CD4-positive, alpha-beta T cell treated with Interleukin-21 for 1 hour (primary cell): ENCODE data around the gene TMEM108.

ENCODE experiments used
- DNase-seq: peaks from one replicate; pipeline ENCODE4 v3.0.0-alpha.2; 2020

The TMEM108 gene

DNA sequence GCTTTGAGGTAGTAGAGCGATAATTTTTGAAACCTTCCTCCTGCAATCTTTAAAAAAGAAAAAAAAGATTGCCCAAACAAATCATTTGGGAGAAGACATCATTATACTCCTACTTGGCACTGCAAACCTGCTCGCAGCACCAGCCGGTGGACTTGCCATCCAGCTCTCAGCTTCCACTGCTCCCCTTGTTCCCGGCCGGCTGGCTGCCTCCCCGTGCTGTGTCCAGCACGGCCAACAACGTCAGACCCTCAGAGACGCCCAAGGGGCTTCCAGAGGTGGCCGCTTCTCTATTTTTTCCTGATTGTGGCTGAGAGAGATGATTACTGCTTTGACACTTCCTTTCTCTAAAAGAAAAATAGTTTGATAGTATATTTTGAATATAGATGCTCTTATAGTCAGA lies 358.7 kb downstream of the TMEM108 start:
- no peak for DNase-seq

DNA sequence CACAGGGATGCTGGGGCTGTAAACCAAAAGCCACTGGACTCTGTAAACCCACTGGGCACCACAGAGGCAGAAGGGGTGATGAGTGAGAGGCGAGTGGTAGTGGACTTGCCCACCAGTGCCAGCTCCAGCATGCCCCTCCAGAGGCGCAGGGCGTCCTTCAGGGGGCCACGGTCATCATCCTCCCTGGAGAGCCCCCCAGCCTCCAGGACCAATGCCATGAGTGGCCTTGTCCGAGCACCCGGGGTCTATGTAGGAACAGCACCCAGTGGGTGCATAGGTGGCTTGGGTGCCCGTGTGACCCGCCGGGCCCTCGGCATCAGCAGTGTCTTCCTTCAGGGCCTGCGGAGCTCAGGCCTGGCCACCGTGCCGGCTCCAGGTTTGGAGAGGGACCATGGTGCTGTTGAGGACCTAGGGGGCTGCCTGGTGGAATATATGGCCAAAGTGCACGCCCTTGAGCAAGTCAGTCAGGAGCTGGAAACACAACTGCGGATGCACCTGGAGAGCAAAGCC lies 361.9 kb downstream of the TMEM108 start, which contains the start of gene BFSP2:
Gene BFSP2 (plus strand): TSS at position 51 of the 510 bp plus-strand sequence. CDS start 28 bp downstream, at position 79.
- DNase-seq: no peak

DNA sequence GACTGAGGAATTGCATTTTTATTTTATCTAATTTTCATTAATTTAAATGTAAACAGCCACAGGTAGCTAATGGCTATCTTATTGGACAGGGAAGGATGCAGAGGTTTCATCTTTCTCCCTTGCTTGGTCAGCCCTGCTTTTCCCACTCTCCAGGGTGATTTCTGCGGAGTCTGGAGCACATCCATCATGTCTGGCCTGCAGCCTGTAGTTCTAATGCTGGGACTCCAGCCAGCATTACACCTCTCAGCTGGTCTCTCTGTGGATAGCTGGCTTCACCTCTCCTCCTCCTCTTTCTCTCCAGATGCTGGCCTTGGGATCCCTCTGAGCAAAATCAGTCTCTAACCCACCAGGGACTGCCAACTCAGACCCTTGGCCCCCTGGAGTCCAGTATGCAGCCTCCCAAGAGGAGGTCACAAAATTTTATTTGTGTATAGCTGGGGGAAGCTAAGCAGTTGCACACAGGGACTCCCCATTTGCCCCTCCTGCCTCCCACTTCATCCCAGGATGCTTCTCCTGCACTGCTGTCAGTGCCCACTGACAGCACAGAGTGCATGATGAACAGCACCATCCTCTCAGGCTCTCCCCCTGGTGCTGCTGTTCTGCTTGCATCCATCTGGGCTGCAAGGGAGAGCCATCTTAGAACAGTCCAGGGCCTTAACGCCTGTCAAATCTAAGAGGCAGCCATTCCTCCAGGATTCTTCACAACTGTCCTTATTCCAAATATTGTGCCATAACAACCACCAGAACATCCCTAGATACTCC lies 363.4 kb downstream of the TMEM108 start:
- DNase-seq: no peak

DNA sequence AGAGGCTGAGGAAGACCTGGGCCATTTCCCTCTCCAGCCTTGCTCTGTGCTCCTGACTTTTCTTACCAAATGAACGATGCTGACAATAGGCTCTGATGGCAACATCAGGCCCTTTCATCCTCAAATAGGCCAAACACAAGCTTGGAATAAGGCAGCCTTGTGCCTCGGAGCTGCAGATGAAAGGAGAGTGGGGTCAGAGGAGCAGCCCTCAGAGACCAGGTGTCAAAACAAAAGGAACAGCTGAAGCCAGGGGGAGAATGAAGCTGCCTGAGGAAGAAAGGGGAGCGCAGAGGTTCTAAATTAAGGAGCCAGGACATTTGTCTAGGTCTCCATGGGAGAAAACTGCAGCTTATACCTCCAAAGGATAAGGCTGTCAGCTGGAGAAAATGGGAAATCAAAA lies 366.7 kb downstream of the TMEM108 start:
- no peak for DNase-seq

DNA sequence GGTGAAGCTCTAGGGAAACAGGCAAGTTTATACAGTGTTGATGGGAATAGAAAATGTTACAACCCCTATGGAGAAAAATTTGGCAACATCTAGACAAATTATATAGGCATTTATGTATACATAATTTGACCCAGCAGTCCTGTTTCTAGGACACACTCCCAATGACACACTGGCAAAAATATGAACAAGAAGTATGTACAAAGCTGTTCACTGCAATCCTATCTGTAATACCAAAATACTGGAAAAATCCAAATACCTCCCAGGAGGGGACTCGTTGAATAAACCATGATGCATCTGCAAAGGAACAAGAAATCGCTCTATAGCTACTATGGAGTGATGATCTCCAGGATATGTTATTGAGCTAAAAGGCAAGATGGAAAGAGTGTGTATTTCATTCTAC lies 370.2 kb downstream of the TMEM108 start:
- DNase-seq: no peak

DNA sequence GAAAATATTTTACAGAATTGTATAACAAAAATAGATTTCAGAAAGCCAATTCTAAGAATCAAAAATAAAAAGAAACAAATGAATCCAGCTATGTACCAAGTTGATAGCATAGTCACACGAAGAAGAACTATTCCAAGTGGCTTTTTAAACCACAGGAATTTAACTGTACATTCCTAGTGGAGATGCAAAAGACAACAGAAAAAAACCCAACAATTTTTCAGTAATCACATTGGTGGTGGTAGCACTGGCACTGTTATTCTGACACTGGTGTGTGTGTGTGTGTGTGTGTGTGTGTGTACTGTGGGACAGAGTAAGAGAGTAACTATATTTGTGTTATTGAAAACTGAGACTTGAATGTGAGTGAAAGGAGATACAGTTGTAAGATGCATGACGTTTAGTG lies 370.8 kb downstream of the TMEM108 start:
- no peak for DNase-seq

DNA sequence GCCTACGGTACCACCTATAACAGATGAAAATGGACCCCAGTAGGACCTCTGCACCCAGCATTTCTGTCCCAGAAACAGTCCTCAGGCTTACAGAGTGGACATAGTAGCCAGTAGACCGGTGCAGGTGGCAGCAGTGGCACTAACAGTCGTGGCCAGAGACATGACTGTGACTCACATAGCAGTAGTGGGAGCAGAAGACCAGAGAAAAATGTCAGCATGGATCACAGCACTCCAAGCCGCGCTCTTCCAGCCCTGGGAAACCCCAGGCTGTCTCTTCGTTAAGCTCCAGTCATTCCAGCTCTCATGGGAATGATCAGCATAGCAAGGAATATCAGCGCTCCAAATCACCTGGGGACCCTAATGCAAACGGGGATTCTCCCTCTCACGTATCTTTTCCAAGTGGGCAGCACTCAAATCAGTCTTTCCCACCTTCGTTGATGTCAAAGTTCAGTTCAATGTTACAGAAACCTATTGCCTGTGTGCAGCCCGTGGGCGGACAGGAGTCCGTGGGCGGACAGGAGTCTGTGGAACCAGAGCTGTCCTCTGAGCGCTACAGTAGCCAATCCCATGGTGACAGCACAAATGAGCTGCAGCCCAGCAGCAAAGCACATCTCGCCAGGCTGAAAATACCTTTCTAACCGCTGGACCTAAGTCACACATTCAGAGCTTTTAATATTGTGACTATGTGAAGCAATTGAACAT lies 372.2 kb downstream of the TMEM108 start:
- no peak for DNase-seq

DNA sequence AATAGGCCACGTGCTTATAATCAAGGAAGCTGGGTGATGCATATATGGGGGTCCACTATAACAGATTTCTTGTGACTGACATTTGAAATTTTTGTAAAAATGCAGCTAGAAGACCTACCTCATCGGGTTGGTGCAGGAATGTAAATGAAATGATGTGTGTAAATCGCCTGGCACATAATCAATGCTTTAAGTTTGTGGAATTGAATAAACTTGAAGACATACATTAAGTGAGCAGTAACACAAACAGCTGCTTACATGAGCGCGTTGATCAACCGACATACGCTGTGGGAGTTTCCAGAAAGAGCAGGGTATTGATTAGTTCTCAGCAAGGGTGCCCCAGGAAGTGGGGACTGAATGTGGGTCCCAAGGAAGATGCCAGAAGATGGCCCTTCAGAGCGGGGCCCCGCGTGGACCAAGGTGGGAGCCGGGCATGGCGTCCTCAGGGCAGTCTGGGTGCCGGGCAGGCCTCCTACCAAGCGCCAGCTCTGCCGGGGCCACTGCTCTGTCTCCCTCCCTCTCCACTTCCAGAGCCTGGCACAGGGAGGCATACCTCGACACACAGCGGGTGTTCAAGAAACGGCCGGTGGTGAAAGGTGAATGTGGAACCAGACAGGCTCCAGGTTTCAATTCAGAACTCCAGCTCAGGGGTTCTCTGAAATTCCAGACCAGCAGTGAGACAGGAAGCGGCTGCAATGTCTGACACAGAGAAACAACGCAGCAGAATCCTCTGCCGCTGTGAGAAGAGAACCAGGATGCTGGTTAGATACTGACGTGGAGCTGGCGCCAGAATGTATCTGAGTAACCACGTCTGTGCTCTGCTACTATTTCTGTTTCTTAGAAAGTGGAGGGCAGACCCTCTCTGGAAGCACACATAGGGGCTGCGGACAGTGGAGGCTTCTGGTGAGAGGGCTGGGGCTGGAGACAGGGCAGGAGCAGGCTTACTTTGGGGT lies 374.3 kb downstream of the TMEM108 start:
- no peak for DNase-seq

DNA sequence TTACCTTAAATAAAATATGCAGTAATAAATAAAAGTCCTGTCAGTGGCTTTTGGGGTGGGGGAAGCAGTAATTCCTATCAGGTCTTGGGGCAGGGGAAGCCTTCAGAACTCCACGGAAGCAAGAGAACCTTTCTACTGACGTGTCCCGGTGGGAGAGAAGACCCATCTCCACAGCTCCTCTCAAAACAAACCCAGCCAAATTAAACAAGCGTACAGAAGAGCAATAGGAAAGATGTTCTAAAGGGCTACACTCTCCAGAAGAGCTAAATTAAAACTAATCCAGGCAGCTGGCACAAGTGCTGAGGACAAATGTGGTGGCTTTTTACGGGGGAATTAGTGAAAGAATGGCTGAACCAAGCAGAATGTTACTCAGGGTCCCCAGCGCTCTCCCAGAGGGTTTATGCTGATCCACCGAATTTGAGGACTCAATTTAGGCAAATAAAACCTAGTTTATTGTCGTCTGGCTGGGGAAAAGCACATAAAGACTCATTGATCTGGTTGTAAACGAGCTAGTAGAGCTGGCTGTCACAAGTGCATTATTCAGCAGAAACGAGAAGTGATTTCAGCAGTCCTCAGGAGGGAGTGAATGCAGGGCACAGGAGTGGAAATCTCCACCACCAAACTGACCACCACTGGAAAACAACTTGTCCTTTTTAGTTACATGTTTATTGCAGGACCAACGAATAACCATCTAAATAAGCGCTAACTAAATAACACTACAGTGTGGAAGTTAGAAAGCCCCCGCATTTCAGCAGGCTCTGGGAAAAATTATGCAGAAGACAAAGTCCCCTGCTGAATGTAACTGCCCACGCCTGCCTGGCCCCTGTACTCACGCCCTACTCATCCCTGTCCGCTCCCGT lies 375.2 kb downstream of the TMEM108 start:
- DNase-seq: no peak

DNA sequence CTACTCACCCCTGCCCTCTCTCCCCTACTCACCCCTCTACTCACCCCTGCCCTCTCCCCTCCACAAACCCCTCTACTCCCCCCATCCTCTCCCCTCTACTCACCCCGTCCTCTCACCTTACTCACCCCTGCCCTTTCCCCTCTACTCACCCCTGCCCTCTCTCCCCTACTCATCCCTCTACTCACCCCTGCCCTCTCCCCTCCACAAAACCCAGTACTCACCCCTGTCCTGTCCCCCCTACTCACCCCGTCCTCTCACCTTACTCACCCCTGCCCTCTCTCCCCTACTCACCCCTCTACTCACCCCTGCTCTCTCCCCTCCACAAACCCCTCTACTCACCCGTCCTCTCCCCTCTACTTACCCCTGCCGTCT lies 375.8 kb downstream of the TMEM108 start:
- no peak for DNase-seq

DNA sequence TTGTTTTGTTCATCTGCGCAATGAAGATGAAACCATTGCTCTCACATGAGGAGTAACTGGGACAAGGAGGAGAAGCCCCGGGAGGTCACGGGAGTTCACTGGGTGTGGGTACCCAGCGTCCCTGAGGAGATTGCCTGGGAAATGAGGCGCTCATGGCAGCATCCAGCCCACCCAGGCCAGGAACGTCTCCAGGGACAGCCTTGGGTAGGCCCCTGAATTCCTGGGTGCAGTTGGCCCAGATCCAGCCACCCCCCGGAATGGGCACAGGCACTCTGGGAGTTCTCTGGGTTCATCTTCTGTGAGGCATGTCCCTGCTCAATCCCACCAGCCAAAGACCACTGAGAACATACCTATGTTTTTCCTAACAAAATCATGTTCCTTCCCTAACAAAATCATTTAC lies 380.2 kb downstream of the TMEM108 start:
- no peak for DNase-seq

DNA sequence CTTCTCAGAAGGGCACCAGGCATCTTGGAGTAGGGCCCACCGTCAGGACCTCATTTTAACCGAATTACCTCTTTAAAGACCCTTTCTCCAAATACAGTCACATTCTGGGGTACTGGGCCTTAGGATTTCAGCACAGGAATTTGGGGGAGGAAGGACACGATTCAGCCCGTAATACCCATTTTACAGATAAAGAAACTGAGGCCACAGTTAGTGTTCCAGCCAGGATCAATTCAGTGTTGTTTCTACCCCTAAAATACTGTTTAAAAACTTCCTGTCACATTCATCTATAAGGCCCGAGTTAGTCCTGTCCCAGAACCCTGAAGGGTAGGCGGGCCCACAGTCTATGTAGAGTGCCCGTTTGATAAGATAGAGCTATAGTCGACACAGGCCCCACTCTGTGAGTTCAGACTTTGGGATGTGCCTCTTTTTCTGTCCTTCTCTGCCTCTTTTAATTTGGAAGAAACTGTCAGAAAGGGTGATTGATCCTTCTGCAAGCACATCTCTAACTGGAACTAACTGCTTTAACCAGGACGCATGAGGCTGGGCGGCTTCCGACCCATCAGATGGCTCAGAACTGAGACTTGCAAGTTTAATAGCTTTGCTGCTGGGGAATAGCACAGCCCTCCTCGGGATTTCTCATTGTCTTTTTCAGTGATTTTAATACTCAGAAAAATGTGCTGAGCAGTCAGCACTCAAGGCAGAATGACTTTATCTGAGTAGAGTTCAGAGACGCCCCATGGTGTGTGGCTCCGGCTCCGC lies 381.1 kb downstream of the TMEM108 start:
- DNase-seq: no peak

DNA sequence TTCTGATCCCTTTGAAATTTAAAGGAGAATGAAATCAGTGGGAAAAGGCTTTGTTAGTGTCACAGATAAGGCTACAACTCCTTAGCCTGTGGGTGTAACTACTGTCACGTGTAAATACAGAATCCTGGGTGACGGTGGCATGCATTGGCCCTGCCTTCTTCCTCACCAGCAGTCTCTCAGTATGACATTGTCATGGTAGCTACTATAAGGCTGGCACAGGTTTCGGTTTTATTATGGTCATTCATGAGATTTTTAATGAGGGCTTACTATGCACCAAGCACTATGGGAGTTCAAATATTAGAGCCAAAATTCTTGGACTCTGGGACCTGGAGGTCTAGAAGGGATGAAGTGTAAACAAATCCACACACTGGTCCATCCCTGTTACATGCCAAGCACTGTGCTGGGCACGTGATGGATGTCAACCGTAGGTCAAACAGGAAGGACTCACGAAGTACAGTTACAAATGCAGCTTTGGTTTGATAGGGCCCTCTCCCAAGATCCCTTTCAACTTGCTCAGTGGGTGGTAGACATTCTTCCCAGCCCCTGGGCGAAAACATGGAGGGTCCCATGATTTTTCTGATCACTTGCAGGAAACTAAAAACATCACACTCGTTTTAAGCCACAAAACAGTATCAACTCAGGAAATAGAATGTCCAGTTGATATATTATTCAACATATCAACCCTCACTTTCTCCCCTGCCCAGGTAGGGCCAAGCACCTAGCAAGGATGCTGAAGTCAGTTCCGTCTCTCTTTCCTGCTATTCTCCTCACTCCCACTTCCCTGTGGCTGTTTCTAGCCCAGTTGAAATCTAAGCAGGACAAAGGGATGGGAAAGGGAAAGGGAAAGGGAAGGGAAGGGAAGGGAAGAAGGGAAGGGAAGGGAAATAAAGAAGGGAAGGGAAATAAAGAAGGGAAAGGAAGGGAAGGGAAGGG lies 387.0 kb downstream of the TMEM108 start:
- DNase-seq: no peak

DNA sequence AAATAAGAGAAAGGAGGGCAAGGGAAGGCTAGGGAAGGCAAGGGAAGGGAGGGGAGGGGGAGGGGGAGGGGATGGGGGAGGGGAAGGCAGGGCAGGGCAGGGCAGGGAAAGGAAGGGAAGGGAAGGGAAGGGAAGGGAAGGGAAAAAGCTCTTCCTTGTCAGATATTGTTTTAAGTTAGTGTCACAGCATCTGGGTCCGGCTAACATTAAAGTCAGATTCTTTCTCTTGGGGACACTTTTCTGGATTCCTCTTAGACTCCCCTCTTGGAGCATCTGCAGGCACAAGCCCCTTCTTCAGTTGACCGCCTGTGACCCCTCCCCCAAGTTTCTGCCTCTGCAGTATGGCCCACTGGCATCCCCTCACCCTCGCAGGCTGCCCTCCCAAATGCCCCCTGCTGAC lies 387.7 kb downstream of the TMEM108 start:
- DNase-seq: no peak

DNA sequence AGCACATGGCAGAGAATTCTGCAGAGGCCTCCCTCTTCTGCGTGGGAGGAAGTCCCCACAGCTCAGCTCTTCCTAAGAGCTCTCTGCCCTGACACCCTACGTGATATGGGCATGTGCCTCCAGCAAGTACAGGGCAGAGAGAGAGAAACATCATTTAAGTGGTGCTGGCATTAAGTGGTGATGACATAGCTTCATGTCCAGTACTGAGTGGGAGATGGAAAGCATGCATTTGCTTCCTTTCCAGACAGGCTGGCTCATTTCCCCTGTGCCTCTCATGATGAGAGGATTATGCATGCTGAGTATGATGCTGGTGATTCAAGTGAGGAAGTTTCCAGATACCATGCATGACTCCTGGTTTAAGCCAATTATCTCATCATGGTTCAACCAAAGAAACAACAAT lies 388.5 kb downstream of the TMEM108 start:
- no peak for DNase-seq

DNA sequence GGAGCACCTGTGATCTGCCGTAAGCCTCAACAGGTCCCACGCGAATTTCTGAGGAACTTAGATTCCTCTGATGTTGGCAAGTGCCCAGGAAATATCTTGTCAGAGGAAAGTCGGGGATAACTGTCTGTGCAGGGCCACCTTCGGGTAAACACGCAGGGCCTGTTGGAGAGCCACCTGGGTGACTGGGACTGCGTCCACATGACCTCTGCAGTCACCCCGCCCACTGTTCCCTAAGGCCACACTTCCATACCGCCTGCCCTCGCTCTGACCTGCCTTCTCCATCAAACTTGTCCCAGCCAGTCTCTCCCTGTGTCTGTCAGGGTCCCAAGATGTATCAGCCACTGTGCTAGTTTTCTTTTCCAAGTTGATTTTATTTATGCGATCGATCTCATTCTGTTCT lies 390.4 kb downstream of the TMEM108 start:
- DNase-seq: no peak

DNA sequence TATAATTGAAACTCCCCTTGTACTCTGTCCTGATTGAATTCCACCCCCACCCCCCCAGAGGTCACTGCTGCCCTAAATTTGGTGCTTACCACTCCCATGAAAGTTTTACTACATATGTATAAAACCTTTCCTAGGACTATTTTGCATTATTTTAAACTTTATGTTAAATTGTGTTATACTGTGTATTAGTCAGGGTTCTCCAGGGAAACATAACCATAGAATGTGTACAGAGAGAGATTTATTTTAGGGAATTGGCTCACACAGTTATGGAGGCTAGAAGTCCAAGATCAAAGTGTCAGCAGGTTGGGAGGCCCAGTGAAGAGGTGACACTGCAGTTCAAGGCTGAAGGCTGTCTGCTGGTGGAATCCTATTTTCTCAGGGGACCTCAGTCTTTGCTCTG lies 390.9 kb downstream of the TMEM108 start:
- no peak for DNase-seq

DNA sequence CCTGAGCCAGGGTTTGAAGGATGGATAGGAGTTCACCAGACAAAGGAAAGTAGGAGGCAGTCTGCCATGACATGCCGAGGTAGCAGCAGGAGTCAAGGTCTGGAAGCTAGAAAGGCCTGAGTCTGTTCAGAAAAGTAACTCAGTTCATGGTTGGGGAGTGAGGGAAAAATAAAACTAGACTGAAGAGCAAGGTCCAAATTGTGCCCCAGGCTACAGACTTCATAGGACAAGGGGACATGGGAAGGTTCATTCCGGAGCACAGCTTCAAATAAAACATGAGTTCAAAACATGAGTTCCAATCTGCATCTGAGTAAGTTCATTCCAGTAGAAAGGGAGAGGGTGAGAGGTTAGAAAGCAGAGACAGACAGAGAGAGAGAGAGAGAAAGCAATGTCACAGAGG lies 401.4 kb downstream of the TMEM108 start:
- DNase-seq: no peak

DNA sequence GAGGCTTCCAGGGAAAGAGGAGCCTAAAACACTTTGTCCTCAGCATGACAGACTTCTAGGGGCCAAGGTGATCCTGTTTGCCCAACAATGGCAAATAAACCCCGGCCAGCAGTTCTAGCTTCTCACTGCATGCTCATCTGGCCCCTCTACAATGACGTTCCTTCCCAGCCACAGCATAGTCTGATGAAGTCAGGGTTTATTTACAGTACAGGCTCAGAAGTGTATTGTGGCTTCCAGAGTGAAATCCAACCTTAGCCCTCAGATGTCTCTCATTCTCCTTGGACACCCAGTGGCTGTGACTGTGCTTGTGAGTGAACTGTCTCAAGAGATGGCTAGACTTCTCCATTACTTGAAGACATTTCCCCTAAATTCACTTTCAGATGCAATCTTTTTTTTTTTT lies 402.5 kb downstream of the TMEM108 start:
- no peak for DNase-seq

DNA sequence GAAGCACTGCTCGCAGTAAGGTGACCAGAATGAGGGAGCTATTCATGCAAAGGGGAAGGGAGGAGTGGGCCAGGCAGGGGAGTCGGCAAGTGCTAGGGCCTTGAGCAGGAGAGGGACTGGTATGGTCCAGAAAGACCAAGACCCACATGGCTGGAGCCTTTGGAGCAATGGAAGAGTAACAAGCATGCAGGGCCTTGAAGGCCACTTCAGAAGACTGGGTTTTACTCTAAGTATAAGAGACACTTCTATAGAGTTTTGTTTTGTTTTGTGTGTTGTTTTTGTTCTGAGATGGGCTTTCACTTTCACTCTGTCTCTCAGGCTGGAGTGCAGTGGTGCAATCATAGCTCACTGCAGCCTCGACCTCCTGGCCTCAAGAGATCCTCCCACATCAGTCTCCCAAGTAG lies 403.7 kb downstream of the TMEM108 start:
- peak; percentile 36 for DNase-seq
